Measurements from ENCODE around the gene SCRT2. TPM values are rescaled to one million over a fixed set of nuclear protein-coding genes. Genes with fewer than 3 reads are reported as not detected.

SCRT2 gene
- total and polyA plus RNA-seq, 4 donors, result not detected

- H3K27me3 ChIP-seq (ENCODE audit: control insufficient read depth in 4 of 4, insufficient read depth in 4 of 4, low read length in 3 of 4), result peaks cover 0 to 2% (median 0%) of the 10 kb centered on the region in 4 donors
- peaks cover 6 to 15% (median 7%) of the 10 kb centered on the region in 4 donors for H3K9me3 ChIP-seq (ENCODE audit: control insufficient read depth in 4 of 4, low read length in 3 of 4)
- no peaks in the 10 kb centered on the region for H3K4me1 ChIP-seq (ENCODE audit: control insufficient read depth in 4 of 4, insufficient read depth in 4 of 4, low read length in 3 of 4)
- H3K4me3 ChIP-seq (ENCODE audit: low read depth in 1 of 3, low read length in 3 of 3), result no peak overlapping the region
- no peak for DNase-seq (ENCODE audit: low spot score)
- no peak overlapping the region for H3K9ac ChIP-seq (ENCODE audit: low read depth in 1 of 2, low read length in 2 of 2)
- H3K36me3 ChIP-seq (ENCODE audit: control insufficient read depth in 4 of 4, insufficient read depth in 3 of 4, low read depth in 1 of 4, low read length in 3 of 4), result no peaks in the 10 kb centered on the region
- WGBS, result 69% methylated on average over 4 of the region's 4 CpGs
- no peak overlapping the region for H3K27ac ChIP-seq (ENCODE audit: low read depth in 1 of 2, low read length in 2 of 2)
- no peak for TF ChIP-seq YY1 (IDR thresholded peaks at IDR 0.05)
- no peak for TF ChIP-seq FOXA2 (IDR thresholded peaks at IDR 0.05)
- TF ChIP-seq TAF1 (conservative IDR thresholded peaks at IDR 0.05), result no peak
- no peak for TF ChIP-seq HNF4G (IDR thresholded peaks at IDR 0.05)
- no peak for TF ChIP-seq GABPA (IDR thresholded peaks at IDR 0.05 in 1 of 2, conservative IDR thresholded peaks at IDR 0.05 in 1 of 2)
- no peak for TF ChIP-seq RXRA (IDR thresholded peaks at IDR 0.05)
- no peak for TF ChIP-seq REST (IDR thresholded peaks at IDR 0.05)
These were observed 57.5 kb downstream of the SCRT2 start for GRCh38 chr20:617934-618690.

- Histone ChIP-seq H3K9ac (ENCODE audit: low read depth in 1 of 2, low read length in 2 of 2) (no peak overlapping the region), H3K9me3 (ENCODE audit: control insufficient read depth in 4 of 4, low read length in 3 of 4) (peaks cover 6 to 15% (median 7%) of the 10 kb centered on the region in 4 donors), H3K4me1 (ENCODE audit: control insufficient read depth in 4 of 4, insufficient read depth in 4 of 4, low read length in 3 of 4) (peaks cover 0 to 2% (median 0%) of the 10 kb centered on the region in 4 donors), H3K27me3 (ENCODE audit: control insufficient read depth in 4 of 4, insufficient read depth in 4 of 4, low read length in 3 of 4) (peaks cover 0 to 11% (median 7%) of the 10 kb centered on the region in 4 donors), H3K36me3 (ENCODE audit: control insufficient read depth in 4 of 4, insufficient read depth in 3 of 4, low read depth in 1 of 4, low read length in 3 of 4) (no peaks in the 10 kb centered on the region), H3K4me3 (ENCODE audit: low read depth in 1 of 3, low read length in 3 of 3) (no peak overlapping the region), H3K27ac (ENCODE audit: low read depth in 1 of 2, low read length in 2 of 2) (no peak overlapping the region)
- 78% methylated on average over 4 of the region's 4 CpGs for WGBS
- DNase-seq (ENCODE audit: low spot score), result no peak
- TF ChIP-seq RAD21 (IDR thresholded peaks at IDR 0.05) (no peak), ATF3 (IDR thresholded peaks at IDR 0.05) (no peak), HNF4A (conservative IDR thresholded peaks at IDR 0.05) (no peak), TAF1 (conservative IDR thresholded peaks at IDR 0.05) (no peak), ZBTB33 (IDR thresholded peaks at IDR 0.05) (no peak), MAX (IDR thresholded peaks at IDR 0.05) (no peak), EGR1 (IDR thresholded peaks at IDR 0.05; ENCODE audit: low read depth in 2 of 2) (no peak), FOXA2 (IDR thresholded peaks at IDR 0.05) (no peak)
These were observed 60.1 kb downstream of the SCRT2 start for GRCh38 chr20:615514-615913.

Data from liver (tissue), 9 donors.